ENCODE measurements around the gene C7orf33. TPM values are rescaled to one million over a fixed set of nuclear protein-coding genes. Genes with fewer than 3 reads are reported as not detected.

C7orf33 gene
- total and polyA plus RNA-seq, 8 donors: not detected

DNA sequence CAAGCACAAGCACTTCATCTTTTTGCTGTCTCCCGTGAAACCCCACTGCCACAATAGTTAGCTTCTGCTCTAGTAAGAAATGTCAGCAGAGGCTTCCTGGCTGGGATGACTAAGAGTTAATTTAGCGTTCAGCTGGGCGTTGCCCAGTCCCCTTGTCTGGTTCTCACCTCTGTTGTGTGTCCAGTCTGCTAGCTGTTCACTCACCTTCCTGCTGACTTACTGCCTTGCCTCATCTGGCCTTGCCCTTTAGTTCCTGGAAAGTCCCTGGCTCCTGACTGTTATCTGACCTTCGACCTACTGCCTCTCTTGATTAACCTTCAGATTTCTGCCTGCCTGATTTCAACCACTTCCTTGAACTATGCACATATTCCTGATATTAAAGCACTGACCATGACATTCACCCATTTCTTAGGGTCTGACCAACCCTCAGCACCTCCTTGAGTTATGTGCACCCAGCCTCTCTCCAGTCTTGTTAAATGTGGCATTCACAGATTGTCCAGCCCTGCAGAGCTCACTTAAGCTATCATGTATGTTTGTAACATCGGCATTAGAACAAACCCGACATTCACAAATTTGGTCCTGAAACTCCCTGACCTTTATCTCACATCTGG lies 30.3 kb downstream of the C7orf33 start:
- H3K27me3 ChIP-seq: peaks cover 0 to 12% of the 10 kb centered on the region in 2 donors

DNA sequence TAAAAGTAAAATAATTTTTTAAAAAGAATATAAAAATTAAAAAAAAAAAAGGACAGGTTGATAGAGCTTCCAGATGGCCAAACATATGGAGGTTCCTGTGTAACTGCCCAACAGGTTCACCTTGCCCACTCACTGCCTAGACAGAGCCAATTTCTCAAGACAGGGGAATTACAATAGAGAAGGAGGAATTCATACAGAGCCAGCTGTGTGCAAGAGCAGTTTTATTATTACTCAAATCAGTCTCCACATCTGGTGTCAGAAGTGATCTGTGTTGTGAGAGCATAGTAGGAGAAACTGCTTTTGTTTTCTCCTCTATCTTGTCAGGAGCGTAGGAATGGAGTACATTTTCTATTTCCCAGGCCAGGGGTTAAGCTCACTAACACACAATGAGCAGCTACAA lies 31.0 kb downstream of the C7orf33 start:
- intact Hi-C loops (cut with DNase I): no loop called here
- Histone ChIP-seq H3K27ac (no peak overlapping the region), H3K4me1 (peaks cover 0 to 6% of the 10 kb centered on the region in 2 donors), H3K36me3 (no peaks in the 10 kb centered on the region), H3K27me3 (peaks cover 0 to 5% of the 10 kb centered on the region in 2 donors), H3K9me3 (peaks cover 0 to 10% of the 10 kb centered on the region in 2 donors), H3K4me3 (no peak overlapping the region)
- TF ChIP-seq, protein P1, sequence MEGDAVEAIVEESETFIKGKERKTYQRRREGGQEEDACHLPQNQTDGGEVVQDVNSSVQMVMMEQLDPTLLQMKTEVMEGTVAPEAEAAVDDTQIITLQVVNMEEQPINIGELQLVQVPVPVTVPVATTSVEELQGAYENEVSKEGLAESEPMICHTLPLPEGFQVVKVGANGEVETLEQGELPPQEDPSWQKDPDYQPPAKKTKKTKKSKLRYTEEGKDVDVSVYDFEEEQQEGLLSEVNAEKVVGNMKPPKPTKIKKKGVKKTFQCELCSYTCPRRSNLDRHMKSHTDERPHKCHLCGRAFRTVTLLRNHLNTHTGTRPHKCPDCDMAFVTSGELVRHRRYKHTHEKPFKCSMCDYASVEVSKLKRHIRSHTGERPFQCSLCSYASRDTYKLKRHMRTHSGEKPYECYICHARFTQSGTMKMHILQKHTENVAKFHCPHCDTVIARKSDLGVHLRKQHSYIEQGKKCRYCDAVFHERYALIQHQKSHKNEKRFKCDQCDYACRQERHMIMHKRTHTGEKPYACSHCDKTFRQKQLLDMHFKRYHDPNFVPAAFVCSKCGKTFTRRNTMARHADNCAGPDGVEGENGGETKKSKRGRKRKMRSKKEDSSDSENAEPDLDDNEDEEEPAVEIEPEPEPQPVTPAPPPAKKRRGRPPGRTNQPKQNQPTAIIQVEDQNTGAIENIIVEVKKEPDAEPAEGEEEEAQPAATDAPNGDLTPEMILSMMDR (IDR thresholded peaks at IDR 0.05): no peak
- DNase-seq (no peak), ATAC-seq (no peak)

More for the DNA sequence above, 30.3 kb downstream of the C7orf33 start:
- Histone ChIP-seq H3K4me3 (no peak overlapping the region), H3K27ac (no peak overlapping the region), H3K9me3 (peaks cover 0 to 10% of the 10 kb centered on the region in 2 donors), H3K4me1 (peaks cover 0 to 6% of the 10 kb centered on the region in 2 donors), H3K36me3 (no peaks in the 10 kb centered on the region)
- DNase-seq (no peak), ATAC-seq (no peak)
- TF ChIP-seq, protein P1 (IDR thresholded peaks at IDR 0.05): no peak
- intact Hi-C loops (cut with DNase I): no loop called here

DNA sequence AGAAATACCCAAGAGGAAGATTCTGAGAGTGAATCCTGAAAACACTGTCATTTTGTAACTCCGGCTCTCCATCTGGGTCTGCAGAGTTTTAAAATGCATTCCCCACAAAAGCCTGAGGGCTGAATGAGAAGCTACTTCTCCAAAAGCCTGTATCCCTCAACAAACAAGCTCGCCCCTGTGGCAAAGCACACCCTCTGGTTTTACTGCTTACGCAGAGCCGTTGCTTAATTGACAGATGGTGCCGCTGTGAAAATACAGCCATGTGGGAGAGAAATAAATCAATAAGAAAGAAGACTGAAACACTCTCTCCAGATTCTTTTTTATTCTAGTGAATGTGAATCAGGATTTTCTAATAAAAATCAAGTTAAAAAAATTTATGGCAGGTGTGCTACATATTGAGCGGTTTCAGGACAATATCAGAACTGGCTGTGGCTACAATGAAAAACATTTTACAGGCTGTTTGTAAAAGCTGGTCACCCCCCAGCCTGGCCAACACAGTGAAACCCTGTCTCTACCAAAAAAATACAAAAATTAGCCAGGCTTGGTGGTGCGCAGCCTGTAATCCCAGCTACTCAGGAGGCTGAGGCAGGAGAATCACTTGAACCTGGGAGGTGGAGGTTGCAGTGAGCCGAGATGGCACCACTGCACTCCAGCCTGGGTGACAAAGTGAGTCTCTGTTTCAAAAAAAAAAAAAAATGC lies 32.5 kb downstream of the C7orf33 start:
- ATAC-seq (no peak), DNase-seq (no peak)
- H3K36me3 ChIP-seq: no peaks in the 10 kb centered on the region
- intact Hi-C loops (cut with DNase I): no loop called here
- no peak overlapping the region for H3K4me3 ChIP-seq
- no peak overlapping the region for H3K27ac ChIP-seq
- H3K9me3 ChIP-seq: peaks cover 0 to 6% of the 10 kb centered on the region in 2 donors
- TF ChIP-seq, protein P1 (IDR thresholded peaks at IDR 0.05): no peak
- peaks cover 0 to 6% of the 10 kb centered on the region in 2 donors for H3K4me1 ChIP-seq
- peaks cover 0 to 3% of the 10 kb centered on the region in 2 donors for H3K27me3 ChIP-seq

DNA sequence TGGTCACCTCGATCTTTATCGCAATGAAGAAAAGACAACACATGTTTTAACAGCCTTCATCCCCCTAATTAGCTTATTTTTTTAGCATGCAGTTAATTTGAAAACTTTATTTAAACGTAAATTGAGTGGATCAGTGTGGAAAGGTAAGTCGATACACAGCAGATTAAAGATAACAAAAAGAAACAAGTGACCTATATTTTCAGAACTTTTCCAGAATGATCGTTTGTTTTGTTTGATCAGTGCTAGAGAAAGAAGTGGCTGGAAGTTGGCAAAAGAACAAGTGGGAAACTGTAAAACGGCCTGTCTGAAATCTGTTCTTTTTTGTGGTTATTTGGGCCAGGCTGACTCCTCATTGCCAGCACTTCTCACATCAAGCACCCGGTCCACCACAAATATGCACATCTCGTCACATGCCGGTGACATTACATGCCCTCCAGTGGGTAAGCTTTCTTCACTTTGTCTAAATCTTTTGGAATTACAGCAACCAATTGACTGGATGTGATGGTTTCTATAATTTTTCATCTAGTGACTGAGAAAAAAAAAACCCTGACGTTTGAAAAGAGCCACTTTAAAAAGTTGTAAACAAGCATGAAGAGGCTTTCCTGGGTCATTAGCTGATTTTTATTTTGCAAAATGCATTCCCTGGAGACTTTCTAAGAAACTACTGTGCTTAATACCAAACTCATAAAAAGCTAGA lies 33.2 kb downstream of the C7orf33 start:
- TF ChIP-seq, protein P1 (IDR thresholded peaks at IDR 0.05): no peak
- Histone ChIP-seq H3K4me3 (no peak overlapping the region), H3K36me3 (no peaks in the 10 kb centered on the region), H3K27me3 (peaks cover 0 to 3% of the 10 kb centered on the region in 2 donors), H3K4me1 (peaks cover 0 to 6% of the 10 kb centered on the region in 2 donors), H3K27ac (no peak overlapping the region), H3K9me3 (no peaks in the 10 kb centered on the region)
- ATAC-seq: peak; percentile 41
- peak in 1 of 4 donors; percentile 8 for DNase-seq
- intact Hi-C loops (cut with DNase I): no loop called here

DNA sequence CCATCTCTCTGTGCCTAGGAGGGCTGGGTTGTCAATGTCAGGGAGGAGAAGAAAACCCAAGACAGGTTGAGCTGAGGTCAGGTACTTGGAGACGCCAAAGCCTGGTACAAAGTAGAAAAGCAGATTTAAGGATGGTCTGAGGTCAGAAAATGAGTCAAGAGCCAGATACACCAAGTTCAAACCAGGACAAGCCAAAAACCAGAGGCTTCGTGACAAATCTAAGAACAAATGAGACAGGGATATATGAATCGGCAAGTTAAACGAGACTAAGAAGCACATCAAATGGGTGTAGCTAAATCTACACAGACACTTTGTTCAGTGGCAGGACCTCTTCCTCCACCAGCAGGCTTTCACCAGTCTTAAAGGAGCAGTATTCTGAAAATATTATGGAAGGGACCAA lies 34.2 kb downstream of the C7orf33 start:
- no peak overlapping the region for H3K27ac ChIP-seq
- DNase-seq (no peak), ATAC-seq (no peak)
- H3K4me1 ChIP-seq: peaks cover 0 to 6% of the 10 kb centered on the region in 2 donors
- H3K27me3 ChIP-seq: peaks cover 0 to 3% of the 10 kb centered on the region in 2 donors
- H3K9me3 ChIP-seq: no peaks in the 10 kb centered on the region
- H3K36me3 ChIP-seq: no peaks in the 10 kb centered on the region
- TF ChIP-seq, protein P1 (IDR thresholded peaks at IDR 0.05): no peak
- no peak overlapping the region for H3K4me3 ChIP-seq
- intact Hi-C loops (cut with DNase I): no loop called here
